GM21447 (cell line): ENCODE results near the gene GNAS.

ENCODE experiments used
- ATAC-seq: cut with Tn5 transposase; IDR thresholded peaks from one replicate; pipeline ENCODE4 v1.9.1; 2021; ENCODE audit not compliant: unreplicated experiment

GNAS gene

GRCh38 chr20:58853466-58853865 is 950 bp downstream of the GNAS start:
- no peak for ATAC-seq

GRCh38 chr20:58853976-58854637 is 1.6 kb downstream of the GNAS start:
- no peak for ATAC-seq

- ATAC-seq = no peak
Measured at GRCh38 chr20:58854638-58855471, 2.3 kb downstream of the GNAS start.

- no peak for ATAC-seq
Measured at GRCh38 chr20:58855506-58856389, 3.2 kb downstream of the GNAS start.

- ATAC-seq = no peak
Measured at GRCh38 chr20:58863044-58863790, 10.7 kb downstream of the GNAS start.

GRCh38 chr20:58864346-58864745 is 11.8 kb downstream of the GNAS start:
- ATAC-seq = no peak

GRCh38 chr20:58865843-58866242 is 13.3 kb downstream of the GNAS start:
- ATAC-seq = no peak

GRCh38 chr20:58867211-58867610 is 14.7 kb downstream of the GNAS start:
- no peak for ATAC-seq

GRCh38 chr20:58868795-58869194 is 16.3 kb downstream of the GNAS start:
- ATAC-seq = no peak

GRCh38 chr20:58869662-58870227 is 17.2 kb downstream of the GNAS start:
- ATAC-seq = no peak

- no peak for ATAC-seq
Measured at GRCh38 chr20:58870293-58871014, 17.9 kb downstream of the GNAS start.

GRCh38 chr20:58871533-58872102 is 19.1 kb downstream of the GNAS start:
- no peak for ATAC-seq

- ATAC-seq = no peak
Measured at GRCh38 chr20:58874469-58874868, 22.0 kb downstream of the GNAS start.

- no peak for ATAC-seq
Measured at GRCh38 chr20:58875111-58875510, 22.6 kb downstream of the GNAS start.

GRCh38 chr20:58875541-58876134 is 23.1 kb downstream of the GNAS start:
- ATAC-seq = no peak

GRCh38 chr20:58876437-58876836 is 23.9 kb downstream of the GNAS start:
- ATAC-seq = no peak

- ATAC-seq = no peak
Measured at GRCh38 chr20:58877050-58877975, 24.8 kb downstream of the GNAS start.

GRCh38 chr20:58877976-58878360 is 25.5 kb downstream of the GNAS start:
- ATAC-seq = no peak
